AG04449 (cell line): ENCODE results near the gene TARS3.

Experiments used
- CTCF ChIA-PET: fragments of 350-600 bp; formaldehyde crosslinking; extraction: SDS; loops from one replicate; lab custom pipeline; 2021; ENCODE audit warnings: antibody characterized with exemption; lab: Yijun Ruan, JAX
- POLR2A ChIA-PET: fragments of 400-600, 350-600 bp; formaldehyde crosslinking; extraction: SDS; loops from one replicate; lab custom pipeline; 2020; ENCODE audit warnings: antibody characterized with exemption, inconsistent platforms; lab: Yijun Ruan, JAX
- DNase-seq: peaks from one replicate; pipeline ENCODE4 v3.0.0-alpha.2; 2010; ENCODE audit warnings: low read depth, low spot score
- H3K4me3 ChIP-seq: 2 replicates; pipeline ENCODE4 v1.5.1; 2011; ENCODE audit warnings: low read depth, mild to moderate bottlenecking, control low read depth, low read length
- TF ChIP-seq, protein P1 (sequence below): IDR thresholded peaks from one replicate; pipeline ENCODE4 v1.5.1; 2011; ENCODE audit warnings: mild to moderate bottlenecking, moderate library complexity, low read length, control low read depth, inconsistent platforms; ENCODE audit not compliant: insufficient read depth; ENCODE audit errors: missing control alignments

The TARS3 gene

DNA sequence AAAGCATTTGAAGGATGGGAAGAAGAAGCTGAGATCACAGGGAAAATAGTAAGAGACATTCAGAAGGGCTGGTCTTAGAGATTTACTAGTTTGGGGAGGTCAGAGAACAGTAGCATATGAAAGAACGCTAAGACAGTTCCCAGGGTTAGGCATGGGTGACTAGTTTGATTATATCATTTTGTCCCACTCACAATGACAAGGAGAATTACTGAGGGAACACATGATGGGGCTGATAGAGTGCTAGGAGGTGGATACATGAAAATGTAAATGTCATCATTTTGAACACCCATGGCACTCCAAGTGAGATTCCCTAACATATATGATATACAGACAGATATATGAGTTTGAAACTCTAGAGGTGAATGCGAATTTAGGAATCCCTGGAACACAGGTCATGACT, 9.3 kb upstream of the TARS3 start:
- TF ChIP-seq, protein P1, sequence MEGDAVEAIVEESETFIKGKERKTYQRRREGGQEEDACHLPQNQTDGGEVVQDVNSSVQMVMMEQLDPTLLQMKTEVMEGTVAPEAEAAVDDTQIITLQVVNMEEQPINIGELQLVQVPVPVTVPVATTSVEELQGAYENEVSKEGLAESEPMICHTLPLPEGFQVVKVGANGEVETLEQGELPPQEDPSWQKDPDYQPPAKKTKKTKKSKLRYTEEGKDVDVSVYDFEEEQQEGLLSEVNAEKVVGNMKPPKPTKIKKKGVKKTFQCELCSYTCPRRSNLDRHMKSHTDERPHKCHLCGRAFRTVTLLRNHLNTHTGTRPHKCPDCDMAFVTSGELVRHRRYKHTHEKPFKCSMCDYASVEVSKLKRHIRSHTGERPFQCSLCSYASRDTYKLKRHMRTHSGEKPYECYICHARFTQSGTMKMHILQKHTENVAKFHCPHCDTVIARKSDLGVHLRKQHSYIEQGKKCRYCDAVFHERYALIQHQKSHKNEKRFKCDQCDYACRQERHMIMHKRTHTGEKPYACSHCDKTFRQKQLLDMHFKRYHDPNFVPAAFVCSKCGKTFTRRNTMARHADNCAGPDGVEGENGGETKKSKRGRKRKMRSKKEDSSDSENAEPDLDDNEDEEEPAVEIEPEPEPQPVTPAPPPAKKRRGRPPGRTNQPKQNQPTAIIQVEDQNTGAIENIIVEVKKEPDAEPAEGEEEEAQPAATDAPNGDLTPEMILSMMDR, result no peak
- no peak for DNase-seq
- ChIA-PET CTCF (no interaction called here), POLR2A (no interaction called here)
- no peak overlapping the region for H3K4me3 ChIP-seq

DNA sequence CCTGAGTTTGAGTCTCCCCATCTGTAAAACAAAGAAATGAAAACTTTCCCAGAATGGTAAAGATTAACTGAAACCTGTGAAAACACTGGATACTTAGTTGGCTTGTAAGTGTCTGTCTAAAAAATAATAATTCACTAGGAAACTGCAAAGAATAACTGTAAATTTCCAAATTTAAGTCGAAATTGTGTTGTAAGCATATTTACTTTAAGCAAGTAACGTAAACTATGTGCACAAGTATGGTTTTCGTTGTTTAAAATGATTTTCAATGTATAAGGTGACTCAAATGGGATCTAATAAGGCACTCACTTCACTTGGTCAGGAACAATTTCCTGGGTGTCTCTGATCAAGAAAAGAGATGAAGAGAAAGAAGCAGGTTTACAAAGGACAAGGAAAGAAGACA, 8.5 kb upstream of the TARS3 start:
- no peak for DNase-seq
- ChIA-PET CTCF (interaction anchor here (1.3 kb wide), 1 partner anchor 10 kb away, joined by 3 read pairs; no protein-coding TSS in a partner anchor), POLR2A (no interaction called here)
- TF ChIP-seq, protein P1, result no peak
- no peak overlapping the region for H3K4me3 ChIP-seq

DNA sequence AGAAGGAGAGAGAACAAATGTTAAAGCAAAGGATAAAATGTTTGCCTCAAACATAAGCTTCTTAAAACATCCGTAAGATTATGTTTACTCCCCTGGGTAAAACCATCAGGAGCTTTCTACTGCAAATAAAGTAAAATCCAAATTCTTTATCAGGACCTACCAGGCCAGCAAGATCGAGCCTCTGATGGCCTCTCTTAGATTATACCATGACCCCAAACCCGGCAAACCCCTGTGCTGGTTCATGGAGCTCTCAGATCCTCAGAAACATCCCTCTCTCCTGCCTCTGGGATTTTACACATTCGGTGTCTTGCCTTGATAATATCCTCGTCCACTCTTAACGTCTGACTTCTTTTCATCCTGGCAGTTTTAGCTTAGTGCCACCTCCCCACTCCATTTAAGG, 7.5 kb upstream of the TARS3 start:
- H3K4me3 ChIP-seq, result no peak overlapping the region
- TF ChIP-seq, protein P1, result no peak
- ChIA-PET CTCF (interaction anchor here (1.3 kb wide), 1 partner anchor 11 kb away, joined by 3 read pairs; no protein-coding TSS in a partner anchor), POLR2A (interaction anchor here (0.6 kb wide), 1 partner anchor 116 kb away, joined by 3 read pairs; no protein-coding TSS in a partner anchor)
- DNase-seq, result no peak

DNA sequence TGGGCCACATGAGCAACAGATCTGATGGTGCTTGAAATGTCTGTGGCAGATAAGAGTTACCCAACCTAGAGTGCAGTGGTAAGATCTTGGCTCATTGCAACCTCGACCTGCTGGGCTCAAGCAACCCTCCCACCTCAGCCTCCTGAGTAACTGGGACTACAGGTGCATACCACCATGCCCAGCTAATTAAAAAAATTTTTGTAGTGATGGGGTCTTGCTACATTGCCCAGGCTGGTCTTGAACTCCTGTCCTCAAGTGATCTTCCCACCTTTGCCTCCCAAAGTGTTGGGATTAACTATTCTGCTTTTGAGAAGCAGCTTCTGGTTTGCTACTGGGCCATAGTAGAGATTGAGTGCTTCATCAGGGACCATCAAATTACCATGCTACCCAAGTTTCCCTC, 2.9 kb upstream of the TARS3 start:
- ChIA-PET POLR2A (no interaction called here), CTCF (no interaction called here)
- TF ChIP-seq, protein P1, result no peak

DNA sequence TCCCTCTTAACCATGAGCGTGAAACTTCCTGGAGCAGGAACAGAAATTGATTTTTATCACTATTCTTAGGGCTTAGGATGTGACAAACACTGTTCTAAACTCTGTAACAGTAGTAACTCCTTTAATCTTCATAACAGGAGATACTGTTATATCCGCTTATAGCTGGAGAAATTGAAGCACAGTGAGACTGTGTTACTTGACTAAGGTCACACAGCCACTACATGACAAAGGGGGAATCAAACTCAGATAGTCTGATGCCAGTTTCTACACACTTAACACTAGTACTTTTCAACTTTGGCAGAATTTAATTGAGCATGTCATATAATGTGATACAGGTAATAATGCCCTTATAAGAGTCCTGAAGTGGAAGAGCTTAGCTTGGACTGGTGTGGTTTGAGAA, 800 bp upstream of the TARS3 start:
- POLR2A ChIA-PET, result no interaction called here
- TF ChIP-seq, protein P1, result no peak
- no peak overlapping the region for H3K4me3 ChIP-seq
- DNase-seq, result no peak
- CTCF ChIA-PET, result no interaction called here

More for the DNA sequence above, 2.9 kb upstream of the TARS3 start:
- DNase-seq, result no peak
- no peak overlapping the region for H3K4me3 ChIP-seq

DNA sequence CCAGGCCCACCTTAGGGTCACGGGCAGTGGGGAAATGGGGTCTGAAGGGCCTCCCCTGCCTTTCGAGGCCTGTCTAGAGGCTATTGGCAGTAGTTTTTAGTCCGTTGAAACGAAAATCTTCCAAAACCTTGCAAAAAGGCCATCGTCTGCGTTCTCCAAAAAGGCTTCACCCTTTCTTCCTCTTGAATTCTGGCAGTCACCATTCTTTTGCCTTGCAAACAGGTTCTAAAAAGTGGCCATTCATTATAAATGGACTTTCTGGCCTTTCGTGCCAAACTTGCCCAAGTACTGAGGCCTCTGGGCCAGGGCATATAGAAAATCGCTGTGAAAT, 367 bp upstream of the TARS3 start:
- no peak for DNase-seq
- POLR2A ChIA-PET, result interaction anchor here (1.7 kb wide), 1 partner anchor 13 kb away, joined by 10 read pairs; no protein-coding TSS in a partner anchor
- H3K4me3 ChIP-seq, result peak overlapping the region; percentile 37
- CTCF ChIA-PET, result interaction anchor here (1.6 to 1.9 kb wide), 2 partner anchors 72 to 83 kb away, joined by 4 read pairs; no protein-coding TSS in a partner anchor
- TF ChIP-seq, protein P1, result no peak
